ENCODE results near the gene NEURL3.
A peak's percentile ranks its signal among the peaks of the same experiment; 100 is the strongest.

NEURL3 gene

DNA sequence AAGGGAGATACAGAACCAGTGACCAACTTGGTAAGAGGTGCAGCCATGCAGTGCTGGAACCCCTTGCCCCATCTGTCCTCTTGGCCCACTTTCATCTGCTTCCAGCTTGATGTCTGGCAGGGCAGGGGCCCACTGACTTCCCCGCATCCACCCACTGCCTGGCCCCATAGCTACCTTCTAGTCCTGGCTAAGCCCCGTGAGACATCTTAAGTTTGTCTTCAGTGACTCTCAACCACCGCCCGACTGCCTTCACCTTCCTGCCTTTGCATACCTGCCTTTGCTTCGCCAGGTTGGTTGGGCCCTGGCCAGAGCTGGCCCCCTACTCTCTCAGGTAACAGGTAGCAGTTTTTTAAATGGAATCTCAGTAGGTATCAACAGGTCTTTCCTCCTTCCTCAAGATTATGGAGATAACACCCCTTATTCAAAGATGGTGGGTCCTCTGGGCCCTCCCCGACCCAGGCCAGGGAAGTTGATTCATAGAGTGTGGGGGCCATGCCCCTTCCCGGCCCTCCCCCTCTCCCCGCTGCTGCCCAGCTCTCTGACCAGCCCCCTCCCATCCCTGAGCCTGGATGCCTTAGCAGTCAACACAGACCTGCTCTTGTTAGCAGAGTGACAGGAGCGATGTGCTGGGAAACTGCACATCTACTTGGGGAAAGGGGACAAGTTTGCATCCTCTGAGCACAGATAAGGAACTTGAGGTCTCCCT lies 34.2 kb upstream of the NEURL3 start:
- DNase-seq: no peak

DNA sequence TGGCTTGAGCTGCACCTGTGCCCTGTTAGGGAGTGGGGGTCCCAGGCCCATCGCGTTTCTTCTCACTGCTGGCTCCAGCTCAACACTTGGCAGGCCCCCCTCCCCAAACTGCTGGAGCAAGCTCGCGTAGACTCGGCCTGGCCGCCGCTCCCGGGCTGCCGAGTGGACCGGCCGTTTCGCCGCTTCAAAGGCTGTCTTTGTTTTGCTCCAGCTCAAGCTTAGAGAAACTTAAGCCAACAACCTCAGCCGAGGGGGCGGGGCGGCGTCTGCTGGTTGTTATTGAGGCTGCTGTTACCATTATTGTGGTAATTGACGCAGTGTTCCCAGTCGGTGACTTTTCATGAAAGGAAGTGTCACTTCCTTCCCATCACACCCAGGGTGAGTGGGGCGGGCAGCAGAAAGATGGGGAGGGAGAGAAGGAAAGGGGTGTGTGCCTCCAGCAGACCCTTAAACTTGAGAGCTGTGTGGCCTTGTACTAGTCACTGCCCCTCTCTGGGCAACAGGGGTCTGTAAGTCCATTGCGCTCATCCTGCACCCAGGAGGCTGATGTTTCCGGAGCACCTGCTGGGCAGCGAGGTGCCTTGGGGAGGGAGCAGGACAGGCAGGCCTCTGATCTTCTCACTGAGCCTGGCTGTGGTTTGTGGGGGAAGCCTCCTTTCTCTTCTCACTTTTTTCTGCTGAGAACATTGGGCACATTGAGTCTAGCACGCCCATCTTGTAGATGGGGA lies 33.5 kb upstream of the NEURL3 start:
- DNase-seq: no peak

DNA sequence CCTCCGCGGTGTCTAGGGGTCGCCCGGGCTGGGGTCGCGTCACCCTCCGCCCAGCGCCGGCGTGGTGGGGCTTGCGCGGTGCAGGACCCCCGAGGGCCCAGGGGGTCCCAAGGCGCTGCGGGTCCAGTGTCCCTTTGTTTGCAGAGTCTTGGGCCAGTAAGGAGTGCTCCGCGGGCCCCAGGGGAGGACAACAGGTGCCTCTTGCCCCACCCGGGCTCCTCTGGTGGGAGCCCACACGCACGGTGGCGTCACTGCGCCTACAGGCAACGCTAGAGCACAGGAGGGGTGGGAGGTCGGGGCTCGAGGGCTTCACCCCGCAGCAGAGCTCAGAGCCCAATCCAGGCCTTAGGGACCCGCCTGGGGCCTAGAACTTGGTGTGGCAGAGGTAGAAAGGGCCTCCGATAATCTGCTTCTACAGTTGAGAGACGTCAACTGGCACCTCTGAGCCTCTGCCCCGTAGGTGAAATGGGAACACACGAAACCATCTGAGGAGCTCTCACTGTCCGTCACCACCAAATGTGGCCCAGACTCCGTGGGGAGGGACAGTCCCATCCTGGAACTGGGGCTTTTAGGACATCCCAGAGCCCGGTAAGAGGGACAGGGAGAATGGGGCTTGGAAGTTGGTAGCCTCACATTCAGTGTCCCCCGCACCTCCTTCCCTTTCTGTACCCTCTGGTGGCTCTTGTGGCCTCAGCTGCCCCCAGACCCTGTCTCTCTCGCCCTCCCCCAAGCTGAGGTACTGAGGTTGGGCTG lies 32.8 kb upstream of the NEURL3 start:
- no peak for DNase-seq

DNA sequence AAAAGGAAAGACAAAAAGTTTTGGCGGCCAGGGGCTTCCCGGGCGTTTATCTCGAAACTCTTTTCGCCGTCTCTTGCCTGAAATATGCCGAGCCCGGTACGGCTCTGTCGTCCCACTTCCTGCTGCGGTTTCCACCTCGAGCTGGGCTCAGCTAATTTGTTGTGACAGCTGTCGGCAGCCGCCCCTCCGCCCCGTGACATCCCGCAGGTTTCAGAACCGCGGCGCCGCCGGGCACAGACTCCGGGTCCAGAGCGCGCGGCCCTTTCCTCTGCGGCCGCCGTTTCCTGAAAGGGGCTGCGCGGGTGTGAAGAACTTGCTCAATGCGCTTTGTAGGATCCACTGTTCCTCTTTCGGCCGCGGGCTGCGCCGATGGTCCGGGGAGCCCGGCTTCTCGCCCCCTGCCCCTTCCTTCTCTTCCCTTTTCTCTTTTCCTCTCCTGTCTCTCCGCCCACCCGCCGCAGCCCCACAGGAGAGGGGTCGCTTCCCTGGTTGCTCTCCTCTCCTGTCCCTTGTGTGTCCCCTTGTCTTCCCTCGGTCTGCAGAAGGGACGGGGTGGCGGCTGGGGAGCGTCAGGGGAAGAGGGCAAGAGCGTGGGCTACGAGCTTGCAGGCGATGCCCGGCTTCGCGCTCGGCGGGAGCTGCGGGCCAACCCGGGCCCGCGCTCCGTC lies 32.0 kb upstream of the NEURL3 start:
- DNase-seq: peak; percentile 66

DNA sequence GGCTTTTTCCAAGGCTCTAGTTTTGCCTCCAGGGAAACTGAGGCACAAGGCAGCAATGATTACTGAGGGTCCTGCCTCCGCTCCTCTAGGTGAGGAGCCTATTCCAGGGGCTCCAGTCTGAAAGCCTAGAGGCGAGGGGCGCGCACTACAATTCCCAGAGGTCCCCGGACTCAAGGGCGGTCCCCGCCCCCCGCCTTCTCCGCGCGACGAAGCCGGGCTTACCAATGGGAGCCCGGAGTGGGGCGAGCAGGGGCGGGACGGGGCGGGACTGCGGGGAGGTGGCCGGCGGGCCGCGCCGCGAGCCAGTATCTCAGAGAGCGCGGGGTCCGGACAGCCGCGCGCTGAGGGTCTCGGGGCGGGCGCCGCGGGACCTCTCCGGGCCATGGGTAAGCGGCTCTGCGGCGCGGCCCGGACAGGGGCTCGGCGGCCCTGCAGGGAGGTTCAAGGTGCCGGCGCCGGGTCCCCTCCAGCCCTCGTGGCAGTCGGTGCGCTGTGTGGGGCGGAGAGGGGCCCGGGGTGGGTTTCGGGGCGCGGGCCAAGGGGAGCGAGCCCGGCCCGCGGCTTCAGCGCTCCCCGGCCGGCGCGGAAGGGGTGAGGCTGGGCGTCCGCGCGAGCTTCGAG lies 31.4 kb upstream of the NEURL3 start, which contains the start of gene ARID5A:
Gene ARID5A (plus strand): TSS at position 308 of the 621 bp plus-strand sequence. CDS start 75 bp downstream, at position 383.
- peak; percentile 97 for DNase-seq

DNA sequence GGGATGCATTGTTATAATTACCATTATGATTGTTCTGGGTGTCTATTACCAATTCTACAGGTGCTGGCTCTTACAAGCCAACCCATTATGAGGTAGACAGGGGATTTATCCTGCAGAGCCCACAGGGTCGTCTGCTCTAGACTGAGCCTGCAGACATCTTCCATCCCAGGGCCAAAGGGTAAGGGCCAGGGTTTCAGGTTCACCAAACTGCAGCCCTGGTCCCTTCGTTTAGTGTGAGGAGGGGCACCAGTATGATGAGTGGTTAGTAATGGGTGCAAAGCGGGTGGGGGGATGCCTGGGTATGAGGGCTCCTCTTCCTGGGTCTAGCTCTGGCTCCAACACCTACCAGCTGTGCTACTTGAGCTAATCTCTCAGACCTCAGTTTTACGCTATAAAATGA lies 30.2 kb upstream of the NEURL3 start:
- no peak for DNase-seq

DNA sequence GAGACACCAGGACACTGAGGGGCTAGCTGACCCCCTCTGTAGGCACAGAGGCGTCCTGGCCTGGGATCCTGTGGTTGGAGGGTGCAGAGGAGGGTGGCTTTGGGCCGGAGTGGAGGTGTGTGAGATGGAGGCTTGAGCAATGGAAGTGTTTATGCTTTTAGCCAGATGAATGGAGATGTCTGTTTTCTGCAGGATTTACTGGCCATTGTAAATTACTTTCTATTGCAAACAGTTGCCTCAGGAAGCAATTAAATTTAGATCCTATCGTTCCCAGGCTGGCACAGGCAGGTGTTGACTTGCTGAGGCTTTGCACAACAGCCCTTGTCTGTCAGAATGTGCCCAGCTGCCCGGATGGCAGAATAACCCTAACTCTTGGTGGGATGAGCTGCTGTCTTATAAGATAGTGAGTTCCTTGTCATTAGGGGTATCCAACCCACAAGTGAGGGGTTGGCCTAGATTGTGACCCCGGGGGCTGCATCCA lies 29.6 kb upstream of the NEURL3 start:
- no peak for DNase-seq

DNA sequence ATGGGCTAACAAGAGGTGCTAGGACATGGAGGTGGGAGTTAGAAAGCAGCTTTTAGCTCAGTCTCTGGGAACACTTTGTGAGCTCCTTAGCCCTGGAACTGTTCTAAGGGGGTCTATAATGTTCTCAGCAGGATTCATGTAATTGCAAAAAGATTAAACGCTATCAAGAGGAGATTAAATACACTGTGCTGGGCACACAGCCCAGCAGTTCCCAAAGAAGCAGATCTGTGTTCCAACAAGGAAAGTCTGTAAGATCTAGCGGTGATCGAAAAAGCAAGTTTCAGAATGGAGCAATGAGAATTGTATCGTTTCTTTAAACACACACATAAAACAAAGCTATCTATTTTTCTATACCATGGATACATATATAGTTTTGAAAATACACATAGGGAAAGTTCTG lies 29.0 kb upstream of the NEURL3 start:
- DNase-seq: no peak

DNA sequence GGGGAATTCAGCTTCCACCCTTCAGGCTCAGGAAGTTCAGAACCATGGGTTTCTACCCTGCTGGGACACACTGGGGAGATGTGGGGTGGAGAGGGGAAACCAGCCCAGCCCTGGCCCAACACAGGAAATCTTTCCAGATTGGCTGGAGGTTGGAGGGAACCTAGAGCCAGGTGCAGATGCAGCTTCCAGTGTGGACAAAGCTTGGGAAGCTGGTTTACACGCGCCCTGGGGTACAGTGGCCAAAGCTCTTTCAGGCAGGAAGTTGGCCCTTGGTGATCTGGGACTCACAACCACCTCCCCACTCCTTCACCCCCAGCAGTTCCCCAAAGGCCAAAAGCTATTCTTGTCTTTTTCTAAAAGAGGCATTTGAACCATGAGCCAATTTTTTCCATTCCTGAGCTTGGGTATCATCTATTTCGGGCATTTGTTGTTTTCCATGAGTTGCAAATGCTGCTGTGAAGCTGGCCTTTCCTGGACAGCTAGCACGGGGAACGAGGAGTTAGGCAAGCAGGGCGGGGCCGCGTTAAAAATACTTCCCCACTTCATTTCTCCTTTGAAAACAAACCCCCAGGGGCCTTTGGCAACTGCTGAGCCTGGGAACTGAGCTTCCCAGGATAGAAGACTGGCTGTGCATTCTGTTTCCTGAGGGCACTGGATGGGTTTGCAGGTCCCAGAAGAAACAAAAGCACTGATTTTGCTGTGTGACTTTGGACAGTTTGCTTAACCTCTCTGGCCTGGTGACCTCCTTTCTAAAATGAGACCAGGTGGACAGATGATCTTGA lies 28.3 kb upstream of the NEURL3 start:
- no peak for DNase-seq

DNA sequence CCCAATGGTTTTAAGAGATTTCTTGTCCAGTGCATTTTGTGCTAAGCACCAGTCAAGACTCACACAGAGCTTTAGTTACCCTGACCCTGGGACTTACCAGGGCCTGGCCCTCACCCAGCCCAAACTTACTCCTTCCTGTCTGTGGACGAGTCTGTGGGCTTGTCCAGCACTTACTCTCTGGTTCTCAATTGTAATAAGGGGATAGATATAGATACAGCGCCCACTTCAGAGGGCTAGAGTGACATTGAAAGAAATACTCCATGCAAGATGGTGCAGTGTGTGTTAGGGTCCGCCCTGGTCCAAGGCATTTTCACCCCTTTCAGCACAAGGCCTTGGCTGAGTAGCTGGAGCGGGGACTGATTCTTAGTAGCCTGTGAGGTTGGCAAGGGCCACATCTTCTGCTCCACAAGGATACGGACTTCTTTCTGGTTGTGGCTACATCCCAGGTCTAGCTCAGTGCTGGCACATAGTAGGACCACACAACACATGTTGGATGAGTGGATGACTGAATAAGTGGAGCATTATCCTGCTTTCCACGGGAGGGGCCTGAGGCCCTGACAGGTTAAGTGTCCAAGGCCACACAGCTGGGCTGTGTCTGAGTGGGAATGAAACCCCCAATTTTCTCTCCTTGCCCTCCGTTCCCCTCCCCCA lies 27.6 kb upstream of the NEURL3 start:
- DNase-seq: no peak

DNA sequence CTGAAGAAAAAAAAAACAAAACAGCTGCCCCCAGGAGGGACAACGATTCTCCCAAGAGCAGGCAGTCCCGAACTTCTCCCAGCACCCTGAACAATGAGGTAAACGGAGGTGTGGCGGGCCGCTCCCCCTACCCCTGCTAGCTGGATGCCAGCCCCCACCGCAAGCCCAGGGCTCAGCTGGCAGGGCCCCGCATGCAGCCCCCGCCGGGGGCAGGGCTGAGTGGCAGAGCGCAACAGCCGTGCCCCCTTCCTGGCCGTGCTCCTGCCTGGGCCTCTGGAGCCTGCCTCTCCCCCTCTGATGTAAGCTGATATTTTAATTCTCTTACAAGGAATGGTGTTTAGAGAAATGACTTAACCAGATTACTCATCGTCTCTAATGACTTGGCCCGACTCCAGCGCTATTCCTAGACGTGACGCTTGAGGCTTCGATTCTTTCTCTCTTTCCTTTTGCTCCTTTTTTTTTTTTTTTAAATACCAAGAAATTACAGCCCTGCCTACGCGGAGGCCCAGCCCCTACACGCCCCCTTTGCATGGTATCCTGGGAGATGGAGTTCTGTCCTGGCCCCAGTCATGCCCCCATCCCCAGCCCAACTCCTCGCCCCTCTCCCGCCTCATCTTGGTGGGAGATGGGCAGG lies 26.8 kb upstream of the NEURL3 start:
- DNase-seq: peak; percentile 91

DNA sequence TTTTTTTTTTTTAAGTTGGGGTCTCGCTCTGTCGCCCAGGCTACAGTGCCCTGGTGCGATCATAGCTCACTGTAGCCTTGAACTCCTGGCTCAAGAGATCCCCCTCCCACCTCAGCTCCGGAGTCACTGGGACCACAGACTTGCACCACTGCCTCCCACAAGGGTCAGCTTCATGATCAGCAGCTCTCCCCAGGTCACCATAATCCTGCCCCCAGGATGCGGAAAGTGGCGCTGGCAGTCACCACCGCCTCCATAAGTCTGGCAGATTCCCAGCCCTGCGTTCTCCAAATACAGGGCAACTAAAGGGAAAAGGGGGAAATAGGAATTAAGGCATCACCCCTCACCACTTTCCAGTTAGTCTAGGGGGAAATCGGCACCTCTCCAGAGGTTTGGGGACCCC lies 26.2 kb upstream of the NEURL3 start:
- no peak for DNase-seq

DNA sequence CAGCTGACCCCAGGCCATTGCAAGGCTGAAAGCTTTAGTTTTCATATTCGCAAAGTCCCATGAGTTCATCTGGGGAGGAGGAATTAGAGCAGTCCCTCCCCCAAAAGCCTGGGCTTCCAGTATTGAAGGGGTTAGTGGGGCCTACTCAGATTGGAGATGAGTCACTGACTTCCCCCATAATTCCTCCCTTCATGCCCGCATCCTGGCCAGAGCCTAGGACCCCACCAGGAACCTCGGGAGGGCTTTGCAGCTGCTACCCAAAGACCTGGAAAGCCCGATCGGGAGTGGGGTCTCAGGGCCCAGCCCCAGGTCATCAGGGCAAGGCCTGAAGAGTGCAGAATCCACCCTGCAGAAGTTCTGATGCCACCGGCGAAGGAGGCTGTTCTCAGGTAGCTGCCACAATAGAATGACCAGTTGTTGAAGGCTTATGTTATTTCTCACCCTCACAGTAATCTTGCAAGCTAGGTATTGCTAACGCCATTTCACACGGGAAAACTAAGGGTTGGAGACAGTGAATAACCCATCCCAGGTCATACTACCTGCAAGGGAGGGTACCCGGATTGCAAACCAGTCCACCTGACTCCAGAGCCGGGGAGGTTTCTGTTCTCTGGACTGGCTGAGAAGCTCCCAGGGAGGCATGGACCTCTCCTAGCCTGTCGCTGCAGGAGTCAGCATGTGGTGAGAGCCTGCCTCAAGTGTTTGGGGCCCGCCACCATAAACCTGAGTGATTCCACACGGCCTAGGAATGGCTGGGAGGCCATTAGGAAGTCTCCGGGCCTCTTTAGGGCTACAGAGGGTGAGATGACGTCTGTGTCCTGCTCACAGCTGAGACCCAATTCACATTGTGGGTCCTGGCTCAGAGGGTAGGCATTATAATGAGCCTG lies 25.6 kb upstream of the NEURL3 start:
- no peak for DNase-seq

DNA sequence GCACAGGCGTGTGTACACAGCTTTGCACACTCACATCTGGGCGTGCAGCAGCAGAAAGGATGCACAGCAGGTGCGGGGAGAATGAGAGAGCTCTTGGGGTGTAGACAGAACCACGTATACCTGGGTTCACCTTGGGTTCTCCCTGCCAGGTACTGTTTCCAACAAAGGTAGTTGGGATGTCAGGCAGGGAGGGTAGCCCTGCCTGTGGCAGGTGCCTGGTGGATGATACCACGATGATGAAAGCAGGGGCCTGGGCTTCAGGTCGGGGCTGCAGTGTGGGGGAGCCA lies 24.9 kb upstream of the NEURL3 start:
- DNase-seq: no peak

DNA sequence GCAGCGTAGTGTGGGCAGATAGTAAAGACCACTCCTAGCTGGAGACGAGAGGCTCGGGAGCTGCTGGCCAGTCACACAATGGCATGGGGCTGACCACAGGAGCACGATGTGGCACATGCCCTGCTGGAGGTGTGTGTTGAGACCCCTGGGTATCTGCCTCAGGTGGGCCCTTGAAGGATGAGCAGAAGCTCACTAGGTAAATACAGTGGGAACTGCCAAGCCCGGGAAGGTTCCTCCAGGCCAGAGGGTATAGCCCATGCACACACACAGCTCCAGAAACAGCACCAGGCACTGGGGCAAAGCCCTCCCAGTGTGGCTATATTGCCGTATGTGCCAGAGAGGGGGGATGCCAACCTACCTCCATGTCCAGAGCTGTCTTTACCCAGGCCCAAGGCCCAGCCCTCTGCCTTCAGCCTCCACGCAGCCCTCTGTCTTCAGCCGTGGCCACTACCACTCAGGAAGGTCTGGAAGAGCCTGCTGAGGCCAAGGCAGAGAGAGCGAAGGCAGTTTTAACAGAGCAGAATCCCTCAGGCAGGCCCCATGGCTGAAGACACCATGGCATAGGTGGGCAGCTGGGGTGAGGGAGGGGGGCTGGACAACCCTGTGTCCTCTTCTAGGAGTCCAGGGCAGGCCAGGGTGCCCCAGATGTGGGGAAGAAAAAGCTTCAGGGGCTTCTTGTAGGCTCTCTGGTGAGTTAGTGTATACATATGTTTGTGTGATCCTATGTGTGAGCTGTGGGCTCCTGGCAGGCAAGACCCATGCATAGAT lies 24.4 kb upstream of the NEURL3 start:
- DNase-seq: no peak

DNA sequence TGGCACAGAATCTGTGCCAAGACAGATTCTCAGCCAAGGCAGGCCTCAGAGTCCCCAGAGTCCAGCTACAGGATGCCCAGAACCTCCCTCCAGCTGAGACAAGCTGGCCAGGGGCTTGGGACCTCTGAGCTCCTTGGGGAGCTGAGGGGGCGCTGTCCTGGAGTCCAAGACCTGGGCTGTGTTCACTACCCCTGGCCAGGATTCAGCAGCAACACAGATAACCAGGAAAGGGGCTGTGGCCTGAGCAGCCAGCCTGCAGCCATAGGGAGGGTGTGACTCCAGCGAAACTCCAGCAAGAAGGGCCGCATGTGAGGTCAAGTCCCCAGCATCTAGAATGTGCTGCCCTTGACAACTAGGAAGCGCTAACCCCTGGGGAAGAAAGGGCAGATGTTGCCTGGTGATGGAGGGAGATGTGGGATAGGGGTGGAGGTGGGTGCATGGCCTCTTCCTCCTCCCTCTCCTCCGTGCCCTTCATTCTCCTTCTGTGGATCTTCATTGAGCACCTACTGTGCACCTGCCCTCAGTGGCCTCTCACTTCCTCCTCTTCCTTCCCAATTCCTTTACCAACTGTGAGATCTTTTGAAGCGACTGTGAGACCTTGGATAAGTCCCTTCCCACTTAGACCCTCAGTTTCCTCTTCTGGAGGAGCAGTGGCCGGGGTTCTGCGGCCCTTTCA lies 23.7 kb upstream of the NEURL3 start:
- no peak for DNase-seq

DNA sequence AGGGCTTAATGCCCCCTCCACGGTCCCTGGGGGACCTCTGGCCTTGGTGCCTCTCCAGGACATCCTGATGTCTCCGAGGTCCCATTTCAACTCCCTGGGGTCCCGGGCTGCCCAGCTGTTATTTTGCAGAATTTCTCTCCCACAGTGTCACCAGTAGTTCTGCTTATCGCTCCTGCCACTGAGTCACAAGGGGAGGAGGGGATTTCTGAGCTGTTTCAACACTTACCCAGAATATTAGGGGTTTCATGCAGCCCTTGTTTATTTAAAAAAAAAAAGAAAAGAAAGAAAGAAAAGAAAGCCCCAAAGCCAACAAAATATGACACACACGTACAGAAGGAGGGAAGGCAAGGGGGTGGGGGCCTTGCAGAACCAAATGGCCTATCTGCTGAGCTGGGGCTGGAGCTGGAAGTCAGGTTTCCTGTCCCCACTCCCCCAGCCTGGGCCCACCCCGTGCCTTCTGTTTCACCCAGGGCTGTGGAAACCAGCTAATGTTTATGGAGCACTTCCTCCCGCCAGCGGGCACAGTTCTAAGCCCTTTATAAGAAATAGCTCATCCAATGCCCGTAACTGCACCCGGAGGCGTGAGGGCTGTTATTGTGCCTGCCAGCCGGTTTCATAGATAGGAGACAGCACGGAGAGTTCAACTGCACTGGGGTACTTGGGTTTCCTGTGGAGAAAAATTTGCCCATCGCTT lies 23.0 kb upstream of the NEURL3 start:
- DNase-seq: no peak
